HL-60 (cell line): Measurements from ENCODE around the gene HPCAL1.

ENCODE experiments used
- CTCF ChIP-seq: IDR thresholded peaks from one replicate; pipeline ENCODE4 v1.5.1; 2011; ENCODE audit warnings: low read length, control low read depth, inconsistent platforms; ENCODE audit not compliant: insufficient read depth
- GABPA ChIP-seq: IDR thresholded peaks from 2 replicates; pipeline ENCODE4 v1.6.1; 2012; ENCODE audit warnings: low read depth
- POLR2AphosphoS5 ChIP-seq: IDR thresholded peaks from 2 replicates; pipeline ENCODE4 v1.6.1; 2012; ENCODE audit warnings: low read depth
- SPI1 ChIP-seq: IDR thresholded peaks from 2 replicates; pipeline ENCODE4 v1.6.1; 2012; ENCODE audit warnings: low read depth, mild to moderate bottlenecking, borderline replicate concordance
- TF ChIP-seq, protein P1 (sequence below): IDR thresholded peaks from 2 replicates; pipeline ENCODE4 v1.6.1; 2012; ENCODE audit warnings: low read depth; ENCODE audit not compliant: insufficient replicate concordance

DNA sequence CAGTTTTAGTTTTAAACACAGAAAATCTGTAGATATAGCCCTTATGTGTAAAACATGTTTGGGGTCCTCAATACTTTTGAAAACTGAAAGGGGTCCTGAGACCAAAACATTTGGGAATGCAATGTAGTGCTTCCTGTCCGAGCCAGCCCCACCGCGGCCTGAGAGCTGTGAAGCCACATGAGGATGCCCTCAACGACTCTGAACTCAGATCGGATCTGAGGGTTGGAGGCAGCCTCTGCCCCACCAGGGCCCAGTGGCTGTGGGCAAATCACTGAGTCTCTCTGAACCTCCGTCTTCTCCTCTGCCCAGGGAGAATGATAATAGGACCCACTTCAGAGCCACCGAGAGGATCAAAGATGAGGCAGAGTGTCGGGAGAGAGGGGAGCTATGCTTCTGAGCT is 33.4 kb upstream of the HPCAL1 start:
- TF ChIP-seq CTCF: no peak
- TF ChIP-seq POLR2AphosphoS5: no peak
- no peak for TF ChIP-seq GABPA
- TF ChIP-seq, protein P1, sequence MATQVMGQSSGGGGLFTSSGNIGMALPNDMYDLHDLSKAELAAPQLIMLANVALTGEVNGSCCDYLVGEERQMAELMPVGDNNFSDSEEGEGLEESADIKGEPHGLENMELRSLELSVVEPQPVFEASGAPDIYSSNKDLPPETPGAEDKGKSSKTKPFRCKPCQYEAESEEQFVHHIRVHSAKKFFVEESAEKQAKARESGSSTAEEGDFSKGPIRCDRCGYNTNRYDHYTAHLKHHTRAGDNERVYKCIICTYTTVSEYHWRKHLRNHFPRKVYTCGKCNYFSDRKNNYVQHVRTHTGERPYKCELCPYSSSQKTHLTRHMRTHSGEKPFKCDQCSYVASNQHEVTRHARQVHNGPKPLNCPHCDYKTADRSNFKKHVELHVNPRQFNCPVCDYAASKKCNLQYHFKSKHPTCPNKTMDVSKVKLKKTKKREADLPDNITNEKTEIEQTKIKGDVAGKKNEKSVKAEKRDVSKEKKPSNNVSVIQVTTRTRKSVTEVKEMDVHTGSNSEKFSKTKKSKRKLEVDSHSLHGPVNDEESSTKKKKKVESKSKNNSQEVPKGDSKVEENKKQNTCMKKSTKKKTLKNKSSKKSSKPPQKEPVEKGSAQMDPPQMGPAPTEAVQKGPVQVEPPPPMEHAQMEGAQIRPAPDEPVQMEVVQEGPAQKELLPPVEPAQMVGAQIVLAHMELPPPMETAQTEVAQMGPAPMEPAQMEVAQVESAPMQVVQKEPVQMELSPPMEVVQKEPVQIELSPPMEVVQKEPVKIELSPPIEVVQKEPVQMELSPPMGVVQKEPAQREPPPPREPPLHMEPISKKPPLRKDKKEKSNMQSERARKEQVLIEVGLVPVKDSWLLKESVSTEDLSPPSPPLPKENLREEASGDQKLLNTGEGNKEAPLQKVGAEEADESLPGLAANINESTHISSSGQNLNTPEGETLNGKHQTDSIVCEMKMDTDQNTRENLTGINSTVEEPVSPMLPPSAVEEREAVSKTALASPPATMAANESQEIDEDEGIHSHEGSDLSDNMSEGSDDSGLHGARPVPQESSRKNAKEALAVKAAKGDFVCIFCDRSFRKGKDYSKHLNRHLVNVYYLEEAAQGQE: no peak
- no peak for TF ChIP-seq SPI1
